Colonic mucosa (tissue), 4 donors: ENCODE measurements around the gene ISG20. TPM values are rescaled to one million over a fixed set of nuclear protein-coding genes. Genes with fewer than 3 reads are reported as not detected.
A peak's percentile ranks its signal among the peaks of the same experiment; 100 is the strongest.

Source experiments
- DNase-seq: peaks from one replicate; pipeline ENCODE4 v3.0.0-alpha.2; 2020
- H3K27ac ChIP-seq: fragments of 200-600 bp; one replicate; pipeline ENCODE4 v1.8.0; 2021
- H3K27me3 ChIP-seq: fragments of 200-600 bp; one replicate; pipeline ENCODE4 v1.8.0; 2021
- H3K36me3 ChIP-seq: fragments of 200-600 bp; one replicate; pipeline ENCODE4 v1.8.0; 2021
- H3K4me1 ChIP-seq: fragments of 200-600 bp; one replicate; pipeline ENCODE4 v1.8.0; 2021; ENCODE audit warnings: mild to moderate bottlenecking
- H3K4me3 ChIP-seq: fragments of 200-600 bp; one replicate; pipeline ENCODE4 v1.8.0; 2021
- H3K9ac ChIP-seq, 2 donors: one replicate each; pipeline ENCODE4 v1.7.0; 2013; ENCODE audit warnings: control low read depth in 2 of 2, low read depth in 2 of 2, low read length in 2 of 2
- H3K9me3 ChIP-seq: fragments of 200-600 bp; one replicate; pipeline ENCODE4 v1.8.0; 2021
- intact Hi-C: fragments of 100-400 bp; cut with DNase I; formaldehyde crosslinking; loops from one replicate; pipeline ENCODE4 v1.14.1; 2022
- total RNA-seq, 2 donors: library from RNA; stranded (reverse); fragmentation: NEBNext Ultra II Directional in 1 of 2; extraction: Animal tissue kit (Norgen Biotek cat#: 25700) in 1 of 2; gene quantifications; one replicate each; pipeline ENCODE4 v1.2.1, GENCODE V29; 2021
- TF ChIP-seq, protein P1 (sequence below): fragments of 200-600 bp; IDR thresholded peaks from one replicate; pipeline ENCODE4 v1.8.0; 2022; ENCODE audit warnings: antibody characterized with exemption, mild to moderate bottlenecking
- donor health status: healthy.
- donor health status: DM: no; HTN: no; CAD: no.
- donor health status: DM: no; HTN: no; CAD: no.

The ISG20 gene
- total RNA-seq, 2 donors from 2014 or later, result 43.5 to 60.5 TPM

DNA sequence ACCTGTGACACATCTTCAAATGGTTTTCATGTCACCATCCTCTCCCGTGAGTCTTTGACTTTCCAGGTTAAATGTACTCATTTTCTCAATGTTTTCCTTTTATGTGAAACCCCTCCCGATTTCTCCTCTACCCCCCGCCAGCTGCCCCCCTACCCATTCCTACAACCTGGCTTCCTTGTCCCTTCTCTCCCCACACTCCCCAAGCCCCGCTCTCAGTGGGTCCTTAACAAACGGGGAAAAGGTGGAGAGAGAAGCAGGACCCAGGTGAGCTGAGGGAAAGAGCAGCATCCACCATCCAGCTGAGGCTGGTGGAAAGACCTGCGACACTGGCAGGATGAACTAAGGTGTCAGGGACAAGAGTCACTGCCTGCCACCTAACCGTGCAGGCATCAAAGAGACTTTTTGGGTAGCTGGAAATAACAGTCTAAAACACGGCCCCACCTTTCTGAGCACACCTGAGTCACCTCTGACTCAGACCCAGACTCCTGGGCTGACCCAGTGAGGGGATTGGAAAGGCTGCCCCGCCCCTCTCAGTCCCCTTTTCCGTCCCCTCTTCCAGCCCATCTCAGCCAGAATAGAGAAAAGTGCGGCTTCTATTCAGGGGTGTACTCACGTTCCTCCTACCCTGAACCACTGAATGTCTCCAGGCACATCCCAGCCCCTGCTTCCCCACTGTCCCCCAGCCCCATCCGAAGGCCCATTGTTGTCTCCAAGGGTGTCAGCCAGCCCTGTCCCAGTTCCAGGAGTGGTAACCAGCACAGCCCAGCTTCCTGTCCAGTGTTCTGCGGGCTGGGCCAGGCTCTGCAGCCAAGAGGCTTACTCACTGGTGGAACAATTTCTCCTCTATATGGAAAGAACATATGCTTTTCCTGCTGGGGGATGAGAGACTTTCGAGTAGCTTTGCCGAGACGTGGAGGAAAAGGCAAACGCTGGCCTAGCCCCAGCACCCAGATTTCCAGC is 20.4 kb downstream of the ISG20 start:
- H3K9ac ChIP-seq, result no peak overlapping the region
- H3K4me3 ChIP-seq, result no peak overlapping the region
- no peak for DNase-seq
- H3K27me3 ChIP-seq, result no peaks in the 10 kb centered on the region
- TF ChIP-seq, protein P1, sequence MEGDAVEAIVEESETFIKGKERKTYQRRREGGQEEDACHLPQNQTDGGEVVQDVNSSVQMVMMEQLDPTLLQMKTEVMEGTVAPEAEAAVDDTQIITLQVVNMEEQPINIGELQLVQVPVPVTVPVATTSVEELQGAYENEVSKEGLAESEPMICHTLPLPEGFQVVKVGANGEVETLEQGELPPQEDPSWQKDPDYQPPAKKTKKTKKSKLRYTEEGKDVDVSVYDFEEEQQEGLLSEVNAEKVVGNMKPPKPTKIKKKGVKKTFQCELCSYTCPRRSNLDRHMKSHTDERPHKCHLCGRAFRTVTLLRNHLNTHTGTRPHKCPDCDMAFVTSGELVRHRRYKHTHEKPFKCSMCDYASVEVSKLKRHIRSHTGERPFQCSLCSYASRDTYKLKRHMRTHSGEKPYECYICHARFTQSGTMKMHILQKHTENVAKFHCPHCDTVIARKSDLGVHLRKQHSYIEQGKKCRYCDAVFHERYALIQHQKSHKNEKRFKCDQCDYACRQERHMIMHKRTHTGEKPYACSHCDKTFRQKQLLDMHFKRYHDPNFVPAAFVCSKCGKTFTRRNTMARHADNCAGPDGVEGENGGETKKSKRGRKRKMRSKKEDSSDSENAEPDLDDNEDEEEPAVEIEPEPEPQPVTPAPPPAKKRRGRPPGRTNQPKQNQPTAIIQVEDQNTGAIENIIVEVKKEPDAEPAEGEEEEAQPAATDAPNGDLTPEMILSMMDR, result no peak
- intact Hi-C loops, result loop anchor here (5.0 kb wide), 1 partner anchor 173 kb away; no protein-coding TSS in a partner anchor
- no peak overlapping the region for H3K27ac ChIP-seq
- no peaks in the 10 kb centered on the region for H3K9me3 ChIP-seq
- H3K4me1 ChIP-seq, result no peaks in the 10 kb centered on the region
- H3K36me3 ChIP-seq, result no peaks in the 10 kb centered on the region

DNA sequence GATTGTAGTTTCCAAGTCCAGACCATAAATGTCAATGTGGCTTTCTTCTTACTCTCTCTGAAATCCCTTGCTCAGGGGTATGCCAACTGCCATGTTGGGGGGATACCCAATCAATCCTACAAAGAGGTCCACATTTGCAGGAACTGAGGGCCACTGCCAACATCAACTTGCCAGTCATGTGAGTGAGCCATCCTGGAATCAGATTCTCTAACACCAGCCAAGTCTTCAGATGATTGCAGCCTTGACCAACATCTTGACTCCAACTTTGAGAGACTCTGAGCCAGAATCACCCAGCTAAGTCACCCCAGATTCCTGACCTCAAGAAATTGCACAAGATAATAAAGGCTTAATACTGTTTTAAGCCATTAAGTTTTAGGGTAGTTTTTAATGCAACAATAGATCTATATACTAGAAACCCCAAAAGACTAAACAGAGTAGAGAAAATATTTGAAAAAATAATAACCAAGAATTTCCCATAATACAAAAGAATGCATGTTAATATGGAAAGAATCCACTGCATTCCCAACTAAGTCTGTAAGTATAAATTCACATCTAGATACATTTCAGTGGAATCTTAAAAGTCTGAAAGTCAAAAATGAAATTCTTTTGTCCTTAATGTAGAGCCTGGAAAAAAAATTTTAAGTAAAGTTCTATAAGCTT is 22.4 kb downstream of the ISG20 start:
- H3K4me1 ChIP-seq, result no peaks in the 10 kb centered on the region
- no peak overlapping the region for H3K27ac ChIP-seq
- H3K36me3 ChIP-seq, result no peaks in the 10 kb centered on the region
- H3K27me3 ChIP-seq, result no peaks in the 10 kb centered on the region
- no peak for DNase-seq
- no peak overlapping the region for H3K4me3 ChIP-seq
- no peaks in the 10 kb centered on the region for H3K9me3 ChIP-seq
- intact Hi-C loops, result no loop called here
- H3K9ac ChIP-seq, result no peak overlapping the region
- TF ChIP-seq, protein P1, result no peak

DNA sequence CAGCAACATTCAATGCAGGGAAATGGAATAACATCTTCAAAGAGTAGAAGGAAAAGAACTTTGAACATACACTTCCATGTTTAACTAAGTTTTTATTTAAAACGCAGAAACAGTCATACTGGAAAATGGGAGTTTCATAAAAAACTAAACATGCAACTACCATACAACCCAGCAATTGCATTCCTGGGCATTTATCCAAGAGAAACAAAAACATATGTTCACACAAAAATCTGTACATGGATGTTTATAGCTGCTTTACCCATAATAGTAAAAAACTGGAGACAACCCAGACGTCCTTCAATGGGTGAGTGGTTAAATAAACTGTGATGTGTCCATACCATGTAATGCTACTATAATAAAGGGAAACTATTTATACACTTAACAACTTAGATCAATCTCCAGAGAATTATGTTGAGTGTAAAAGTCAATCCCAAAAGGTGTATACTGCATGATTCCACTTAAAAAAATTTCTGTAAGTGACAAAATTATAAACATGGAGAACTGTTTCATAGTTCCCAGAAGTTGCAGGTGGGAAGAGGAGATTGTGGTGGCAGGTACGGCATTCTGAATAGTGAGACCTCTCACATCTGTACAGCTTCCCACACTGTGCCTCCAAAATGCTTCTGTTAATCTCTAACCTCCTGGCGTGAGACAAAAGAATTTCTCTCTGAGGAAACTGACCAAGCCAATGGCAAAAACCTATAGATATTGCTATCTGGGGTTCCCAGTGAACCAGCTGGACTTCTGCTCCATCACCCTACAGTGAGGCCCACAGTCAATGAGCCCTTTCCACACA is 23.1 kb downstream of the ISG20 start:
- Histone ChIP-seq H3K9ac (no peak overlapping the region), H3K9me3 (no peaks in the 10 kb centered on the region), H3K4me1 (no peaks in the 10 kb centered on the region), H3K36me3 (no peaks in the 10 kb centered on the region), H3K27me3 (no peaks in the 10 kb centered on the region), H3K27ac (no peak overlapping the region), H3K4me3 (no peak overlapping the region)
- peak; percentile 3 for DNase-seq
- TF ChIP-seq, protein P1, result no peak
- intact Hi-C loops, result no loop called here

DNA sequence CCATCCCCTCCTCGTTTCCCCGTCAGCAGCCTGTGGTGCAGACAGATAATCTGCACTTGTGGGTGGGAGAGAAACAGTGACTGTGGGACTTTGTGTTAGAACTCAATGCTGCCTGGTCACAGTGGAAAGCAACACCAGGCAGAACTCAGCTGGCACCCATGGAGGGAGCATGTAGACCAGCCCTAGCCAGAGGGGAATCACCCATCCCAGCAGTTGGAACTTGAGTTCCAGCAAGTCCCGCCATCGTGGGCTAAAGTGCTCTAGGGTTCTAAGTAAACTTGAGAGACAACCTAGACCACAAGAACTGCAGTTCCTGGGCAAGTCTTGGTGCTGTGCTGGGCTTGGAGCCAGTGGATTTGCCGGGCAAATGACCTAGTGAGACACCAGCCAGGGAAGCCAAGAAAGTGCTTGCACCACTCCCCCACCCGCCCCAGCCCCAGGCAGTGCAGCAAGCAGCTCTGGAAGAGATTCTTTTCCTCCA is 24.4 kb downstream of the ISG20 start:
- intact Hi-C loops, result no loop called here
- Histone ChIP-seq H3K27me3 (no peaks in the 10 kb centered on the region), H3K4me1 (no peaks in the 10 kb centered on the region), H3K36me3 (no peaks in the 10 kb centered on the region), H3K9me3 (no peaks in the 10 kb centered on the region), H3K9ac (no peak overlapping the region), H3K4me3 (no peak overlapping the region), H3K27ac (no peak overlapping the region)
- DNase-seq, result no peak
- TF ChIP-seq, protein P1, result no peak

DNA sequence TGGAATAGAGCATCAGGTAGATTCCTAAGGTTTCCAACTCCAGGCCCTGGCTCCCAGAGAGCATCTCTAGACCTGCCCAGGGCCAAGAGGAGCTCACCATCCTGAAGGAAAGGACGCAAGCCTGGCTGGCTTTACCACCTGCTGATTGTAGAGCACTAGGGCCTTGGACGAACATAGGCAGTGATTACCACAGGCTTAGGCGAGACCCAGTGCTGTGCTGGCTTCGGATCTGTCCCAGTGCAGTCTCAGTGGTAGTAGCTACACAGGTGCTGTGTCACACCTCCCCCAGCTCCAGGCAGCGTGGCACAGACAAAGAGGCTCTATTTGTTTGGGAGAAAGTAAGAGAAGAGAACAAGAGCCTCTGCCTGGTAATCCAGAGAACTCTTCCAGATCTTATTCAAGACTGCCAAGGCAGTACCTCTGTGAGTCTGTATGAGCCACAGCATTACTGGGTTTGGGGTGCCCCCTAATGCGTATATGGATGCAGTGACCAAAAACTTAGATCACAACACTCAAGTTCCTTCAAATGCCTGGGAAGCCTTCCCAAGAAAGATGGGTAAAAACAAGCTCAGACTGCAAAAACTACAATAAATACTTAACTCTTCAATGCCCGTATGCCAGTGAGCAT is 25.4 kb downstream of the ISG20 start:
- Histone ChIP-seq H3K36me3 (no peaks in the 10 kb centered on the region), H3K4me1 (no peaks in the 10 kb centered on the region), H3K4me3 (no peak overlapping the region), H3K9me3 (no peaks in the 10 kb centered on the region), H3K27me3 (no peaks in the 10 kb centered on the region), H3K27ac (no peak overlapping the region), H3K9ac (no peak overlapping the region)
- DNase-seq, result no peak
- intact Hi-C loops, result no loop called here
- TF ChIP-seq, protein P1, result peak; percentile 21
